IMR-90 (cell line): ENCODE measurements around the gene CD9. TPM values are rescaled to one million over a fixed set of nuclear protein-coding genes. Genes with fewer than 3 reads are reported as not detected.

Experiments used
- POLR2A ChIP-seq: IDR thresholded peaks from 2 replicates; pipeline ENCODE4 v1.6.1; 2012; ENCODE audit warnings: mild to moderate bottlenecking, low read depth, low read length
- RCOR1 ChIP-seq: IDR thresholded peaks from 2 replicates; pipeline ENCODE4 v1.6.1; 2012; ENCODE audit warnings: mild to moderate bottlenecking, low read length, improper control_type of control experiment; ENCODE audit not compliant: insufficient replicate concordance
- polyA plus RNA-seq, 3 experiments: library from polyadenylated mRNA; depleted of rRNA; stranded (reverse); fragments of >200 nt; gene quantifications; 2 replicates each; pipeline ENCODE4 v1.2.3, GENCODE V29; 2012; ENCODE audit warnings: low replicate concordance in 1 of 3
- total RNA-seq: library from RNA; depleted of rRNA; stranded (reverse); fragments of >200 nt; gene quantifications from 2 replicates; pipeline ENCODE4 v1.2.3, GENCODE V29; 2012

CD9 gene
- total and polyA plus RNA-seq, 2 of the 4 experiments (the other 2 are of a cell fraction): 48.8 to 70.9 TPM

DNA sequence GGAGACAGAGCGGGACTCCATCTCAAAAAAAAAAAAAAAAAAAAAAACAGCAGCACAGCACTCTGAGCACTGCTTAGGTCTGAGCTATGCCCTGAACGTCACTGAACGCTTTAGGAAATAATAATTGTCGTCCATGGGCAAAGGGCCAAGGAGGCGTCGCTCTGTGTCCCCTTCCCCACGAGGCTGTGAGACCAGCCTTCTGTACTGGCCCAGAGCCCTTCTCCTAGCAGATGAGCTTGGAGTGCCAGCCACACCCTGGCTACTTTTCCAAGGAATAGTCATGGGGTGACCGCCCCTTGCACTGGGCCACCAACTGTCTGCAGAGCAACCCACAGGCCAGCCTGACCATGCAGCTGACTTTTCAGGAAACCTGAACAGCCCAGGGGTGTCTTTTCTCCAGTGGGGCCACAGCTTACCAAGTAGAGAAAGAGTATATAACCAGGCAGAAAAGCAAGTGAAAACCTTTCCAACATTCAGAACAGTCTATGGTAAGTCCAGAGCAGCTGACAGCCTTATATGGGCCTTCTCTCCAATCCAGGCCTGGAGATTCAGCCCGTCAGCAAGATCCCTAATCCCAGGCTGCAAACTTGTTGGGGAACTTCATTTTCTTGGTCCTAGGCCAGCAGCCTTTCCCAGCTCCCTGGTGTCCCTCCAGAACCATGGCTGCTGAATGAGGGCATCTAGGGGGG lies 28.5 kb downstream of the CD9 start (continued):
- TF ChIP-seq RCOR1 (no peak), POLR2A (no peak)
